HL-60 (cell line): Measurements from ENCODE around the gene SLC25A26.
"Not testable (repeated sequence)": the region's sequence is repeated elsewhere in the genome, so short reads cannot be mapped to it uniquely, and the experiment has no call there.

Experiments
- DNase-seq, 2 experiments: peaks; one replicate each; pipeline ENCODE4 v3.0.0-alpha.2; 2010 to 2020; ENCODE audit warnings: low read depth in 1 of 2, low spot score in 1 of 2
- H3K27ac ChIP-seq: fragments of 250-450 bp; sonication (Bioruptor Pico); replicated peaks from 2 replicates; pipeline ENCODE4 v1.5.1; 2020; ENCODE audit warnings: mild to moderate bottlenecking, moderate library complexity
- H3K27me3 ChIP-seq: fragments of 250-450 bp; sonication (Bioruptor Pico); 2 replicates; pipeline ENCODE4 v1.5.1; 2021; ENCODE audit warnings: mild to moderate bottlenecking, moderate library complexity; ENCODE audit not compliant: insufficient read depth, poor library complexity, severe bottlenecking
- H3K4me3 ChIP-seq: replicated peaks from 2 replicates; pipeline ENCODE4 v1.5.1; 2011; ENCODE audit warnings: mild to moderate bottlenecking, control low read depth, low read length; ENCODE audit not compliant: insufficient read depth
- GABPA ChIP-seq: IDR thresholded peaks from 2 replicates; pipeline ENCODE4 v1.6.1; 2012; ENCODE audit warnings: low read depth
- POLR2AphosphoS5 ChIP-seq: IDR thresholded peaks from 2 replicates; pipeline ENCODE4 v1.6.1; 2012; ENCODE audit warnings: low read depth
- REST ChIP-seq: IDR thresholded peaks from 2 replicates; pipeline ENCODE4 v1.6.1; 2012; ENCODE audit warnings: low read depth; ENCODE audit not compliant: insufficient replicate concordance
- SPI1 ChIP-seq: IDR thresholded peaks from 2 replicates; pipeline ENCODE4 v1.6.1; 2012; ENCODE audit warnings: low read depth, mild to moderate bottlenecking, borderline replicate concordance
- TF ChIP-seq, protein P1 (sequence below): IDR thresholded peaks from one replicate; pipeline ENCODE4 v1.5.1; 2011; ENCODE audit warnings: low read length, control low read depth, inconsistent platforms; ENCODE audit not compliant: insufficient read depth

Gene SLC25A26

DNA sequence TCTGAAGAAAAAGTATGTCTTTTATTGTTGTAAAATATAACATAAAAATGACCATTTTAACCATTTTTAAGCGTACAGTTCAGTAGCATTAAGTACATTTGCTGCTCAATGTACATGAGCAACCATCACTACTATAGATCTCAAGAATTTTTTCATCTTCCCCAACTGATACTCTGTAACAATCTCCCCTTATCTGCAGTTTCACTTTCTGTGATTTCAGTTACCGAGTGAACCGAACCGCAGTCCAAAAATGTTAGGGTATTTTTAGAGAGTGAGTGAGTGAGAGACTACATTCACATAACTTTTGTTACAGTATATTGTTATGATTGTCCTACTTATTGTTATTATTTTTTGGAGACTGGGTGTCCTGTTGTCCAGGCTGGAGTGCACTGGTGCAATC is 9.0 kb upstream of the SLC25A26 start:
- no peak for DNase-seq
- H3K27ac ChIP-seq = no peak overlapping the region
- H3K27me3 ChIP-seq = no peaks in the 10 kb centered on the region
- H3K4me3 ChIP-seq = no peak overlapping the region
- TF ChIP-seq, protein P1, sequence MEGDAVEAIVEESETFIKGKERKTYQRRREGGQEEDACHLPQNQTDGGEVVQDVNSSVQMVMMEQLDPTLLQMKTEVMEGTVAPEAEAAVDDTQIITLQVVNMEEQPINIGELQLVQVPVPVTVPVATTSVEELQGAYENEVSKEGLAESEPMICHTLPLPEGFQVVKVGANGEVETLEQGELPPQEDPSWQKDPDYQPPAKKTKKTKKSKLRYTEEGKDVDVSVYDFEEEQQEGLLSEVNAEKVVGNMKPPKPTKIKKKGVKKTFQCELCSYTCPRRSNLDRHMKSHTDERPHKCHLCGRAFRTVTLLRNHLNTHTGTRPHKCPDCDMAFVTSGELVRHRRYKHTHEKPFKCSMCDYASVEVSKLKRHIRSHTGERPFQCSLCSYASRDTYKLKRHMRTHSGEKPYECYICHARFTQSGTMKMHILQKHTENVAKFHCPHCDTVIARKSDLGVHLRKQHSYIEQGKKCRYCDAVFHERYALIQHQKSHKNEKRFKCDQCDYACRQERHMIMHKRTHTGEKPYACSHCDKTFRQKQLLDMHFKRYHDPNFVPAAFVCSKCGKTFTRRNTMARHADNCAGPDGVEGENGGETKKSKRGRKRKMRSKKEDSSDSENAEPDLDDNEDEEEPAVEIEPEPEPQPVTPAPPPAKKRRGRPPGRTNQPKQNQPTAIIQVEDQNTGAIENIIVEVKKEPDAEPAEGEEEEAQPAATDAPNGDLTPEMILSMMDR = no peak
- TF ChIP-seq GABPA (no peak), REST (no peak), POLR2AphosphoS5 (no peak), SPI1 (no peak)

GRCh38 chr3:66215106-66215505 is 5.7 kb upstream of the SLC25A26 start:
- H3K27ac ChIP-seq = no peak overlapping the region
- no peak for DNase-seq
- TF ChIP-seq, protein P1 = no peak
- TF ChIP-seq POLR2AphosphoS5 (no peak), GABPA (no peak)
- H3K27me3 ChIP-seq = no peaks in the 10 kb centered on the region
- H3K4me3 ChIP-seq = no peak overlapping the region

DNA sequence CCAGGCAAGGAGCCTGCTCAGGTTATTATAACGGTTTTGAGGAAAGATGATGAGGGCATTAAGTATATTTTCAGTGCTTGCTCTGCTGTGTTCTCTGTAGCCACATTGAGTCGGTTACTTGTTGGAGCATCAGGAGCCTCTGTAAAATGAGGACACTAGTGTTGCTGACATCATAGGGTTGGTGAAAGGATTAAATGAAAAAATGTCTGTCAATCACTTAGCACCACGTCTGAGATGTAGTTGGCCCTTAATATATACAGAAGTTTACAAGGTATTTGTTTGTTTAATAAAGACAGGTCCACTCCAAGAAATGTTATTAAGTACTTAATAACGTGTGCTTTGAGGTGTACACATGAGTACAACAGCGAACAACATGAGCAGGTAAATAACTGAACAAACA is 735 bp upstream of the SLC25A26 start:
- no peaks in the 10 kb centered on the region for H3K27me3 ChIP-seq
- DNase-seq = no peak
- H3K27ac ChIP-seq = peak overlapping the region; percentile 11; the same call in 1 of the 2 replicates
- peak overlapping the region; percentile 87 for H3K4me3 ChIP-seq
- TF ChIP-seq SPI1 = no peak
- TF ChIP-seq REST = no peak
- TF ChIP-seq GABPA = no peak

DNA sequence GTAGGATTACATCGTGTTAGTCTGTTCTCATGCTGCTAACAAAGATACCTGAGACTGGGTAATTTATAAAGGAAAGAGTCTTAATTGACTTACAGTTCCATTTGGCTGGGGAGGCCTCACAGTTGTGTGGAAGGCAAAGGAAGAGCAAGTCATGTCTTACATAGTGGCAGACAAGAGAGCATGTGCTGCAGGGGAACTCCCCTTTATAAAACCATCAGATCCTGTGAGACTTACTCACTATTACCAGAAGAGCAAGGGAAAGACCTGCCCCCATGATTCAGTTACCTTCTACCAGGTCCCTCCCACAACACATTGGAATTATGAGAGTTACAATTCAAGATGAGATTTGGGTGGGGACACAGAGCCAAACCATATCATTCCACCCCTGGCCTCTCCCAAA is 3.4 kb downstream of the SLC25A26 start:
- H3K4me3 ChIP-seq = no peak overlapping the region
- TF ChIP-seq REST = no peak
- TF ChIP-seq POLR2AphosphoS5 = no peak
- no peak for TF ChIP-seq SPI1
- no peak for DNase-seq
- H3K27me3 ChIP-seq = no peaks in the 10 kb centered on the region
- no peak overlapping the region for H3K27ac ChIP-seq

DNA sequence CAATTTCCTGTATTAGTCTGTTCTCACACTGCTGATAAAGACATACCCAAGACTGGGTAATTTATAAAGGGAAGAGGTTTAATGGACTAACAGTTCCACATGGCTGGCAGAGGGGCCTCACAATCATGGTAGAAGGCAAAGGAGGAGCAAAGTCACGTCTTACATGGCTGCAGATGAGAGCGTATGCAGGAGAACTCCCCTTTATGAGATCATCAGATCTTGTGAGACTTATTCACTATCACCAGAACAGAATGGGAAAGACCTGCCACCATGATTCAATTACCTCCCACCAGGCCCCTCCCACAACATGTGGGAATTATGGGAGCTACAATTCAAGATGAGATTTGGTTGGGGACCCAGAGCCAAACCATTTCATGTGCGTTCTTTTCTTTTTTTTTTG is 5.3 kb downstream of the SLC25A26 start:
- not testable (repeated sequence) for H3K27ac ChIP-seq, DNase-seq, H3K27me3 ChIP-seq, H3K4me3 ChIP-seq
